Activated gamma-delta T cell (primary cell): ENCODE data around the gene FBXO47.

Experiments
- DNase-seq: peaks from one replicate; lab custom pipeline; 2025; lab: John Stamatoyannopoulos, UW

FBXO47 gene

GRCh38 chr17:38905375-38905774 is 61.8 kb downstream of the FBXO47 start:
- DNase-seq, result no peak

DNA sequence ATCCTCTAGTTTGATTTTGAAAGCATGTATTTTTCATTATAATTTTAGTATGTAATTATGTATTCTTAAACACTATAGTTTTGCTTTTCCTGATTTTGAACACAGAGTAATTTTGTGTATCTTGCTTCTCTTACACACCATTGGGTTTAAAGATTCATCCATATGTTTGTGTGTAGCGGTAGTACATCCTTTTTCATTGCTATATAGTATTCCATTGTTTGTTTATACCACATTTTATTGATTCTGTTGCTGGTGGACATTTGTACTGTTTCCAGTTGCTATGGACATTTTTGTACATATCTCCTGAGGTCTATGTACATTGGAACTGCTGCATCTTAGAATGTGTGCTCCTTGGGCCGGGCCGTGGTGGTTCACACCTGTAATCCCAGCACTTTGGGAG is 62.3 kb downstream of the FBXO47 start:
- DNase-seq, result no peak

DNA sequence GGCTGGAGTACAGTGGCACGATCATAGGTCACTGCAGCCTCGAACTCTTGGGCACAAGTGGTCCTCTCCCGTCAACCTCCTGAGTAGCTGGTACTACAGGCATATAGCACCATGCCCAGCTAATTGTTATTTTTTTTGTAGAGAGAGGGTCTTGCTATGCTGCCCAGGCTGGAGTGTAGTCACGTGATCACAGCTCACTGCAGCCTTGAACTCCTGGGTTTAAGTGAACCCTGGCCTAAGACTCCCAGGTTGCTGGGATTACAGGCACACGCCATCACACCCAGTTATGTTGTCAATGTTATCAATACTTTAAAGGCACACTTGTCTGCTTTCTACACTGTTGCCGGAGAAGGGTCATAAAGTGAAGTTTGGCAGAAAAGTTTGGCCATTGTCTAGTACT is 63.8 kb downstream of the FBXO47 start:
- DNase-seq, result no peak

DNA sequence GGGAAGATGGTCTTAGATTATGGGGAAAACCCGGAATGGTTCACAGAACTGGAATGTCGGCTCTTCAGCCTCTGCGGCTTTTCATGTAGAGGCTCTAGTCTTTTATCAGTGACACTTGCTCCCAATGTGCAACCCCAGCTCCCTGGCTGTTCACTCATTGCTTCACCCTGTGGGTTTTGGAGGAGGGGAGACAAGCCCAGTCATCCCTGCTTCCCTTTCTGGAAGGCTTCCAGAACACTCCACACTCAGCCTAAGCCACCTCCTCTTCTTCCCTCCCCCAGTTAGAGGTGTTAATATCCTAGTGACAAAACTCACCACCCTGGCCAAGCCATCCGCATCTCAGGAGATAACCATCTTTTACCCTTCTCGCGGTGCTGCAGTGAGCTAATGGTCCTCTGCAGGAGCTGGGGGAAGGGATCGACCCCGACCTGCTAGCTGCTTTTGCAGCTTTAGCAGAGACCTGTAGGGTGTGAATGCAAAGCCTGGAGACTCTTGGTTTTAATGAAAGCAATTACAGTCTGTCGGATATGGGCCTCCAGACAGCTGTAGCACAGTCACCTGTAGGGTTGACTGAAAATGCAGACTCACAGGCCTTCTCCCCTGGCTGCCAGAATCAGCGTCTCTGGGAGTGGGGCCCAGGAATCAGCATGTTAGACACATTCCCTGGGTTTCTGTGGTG is 66.1 kb downstream of the FBXO47 start:
- DNase-seq, result no peak

DNA sequence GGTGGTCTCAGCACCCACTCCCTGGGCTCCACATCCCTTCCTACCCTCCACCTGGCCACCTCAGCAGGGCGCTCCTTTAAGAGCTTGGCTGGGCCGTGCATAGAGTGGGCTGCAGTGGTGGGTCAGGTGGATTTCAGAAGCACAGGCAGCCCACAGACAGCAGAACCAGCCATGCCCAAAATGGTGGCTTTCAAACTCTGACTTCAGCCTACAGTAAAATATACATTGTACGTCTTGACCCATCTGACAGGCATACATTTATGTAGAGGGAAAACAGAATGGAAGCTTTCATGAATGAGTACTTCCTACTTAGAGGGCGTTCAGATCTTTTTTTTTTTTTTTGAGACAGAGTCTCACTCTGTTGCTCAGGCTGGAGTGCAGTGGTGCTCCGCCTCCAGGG is 67.8 kb downstream of the FBXO47 start:
- no peak for DNase-seq

DNA sequence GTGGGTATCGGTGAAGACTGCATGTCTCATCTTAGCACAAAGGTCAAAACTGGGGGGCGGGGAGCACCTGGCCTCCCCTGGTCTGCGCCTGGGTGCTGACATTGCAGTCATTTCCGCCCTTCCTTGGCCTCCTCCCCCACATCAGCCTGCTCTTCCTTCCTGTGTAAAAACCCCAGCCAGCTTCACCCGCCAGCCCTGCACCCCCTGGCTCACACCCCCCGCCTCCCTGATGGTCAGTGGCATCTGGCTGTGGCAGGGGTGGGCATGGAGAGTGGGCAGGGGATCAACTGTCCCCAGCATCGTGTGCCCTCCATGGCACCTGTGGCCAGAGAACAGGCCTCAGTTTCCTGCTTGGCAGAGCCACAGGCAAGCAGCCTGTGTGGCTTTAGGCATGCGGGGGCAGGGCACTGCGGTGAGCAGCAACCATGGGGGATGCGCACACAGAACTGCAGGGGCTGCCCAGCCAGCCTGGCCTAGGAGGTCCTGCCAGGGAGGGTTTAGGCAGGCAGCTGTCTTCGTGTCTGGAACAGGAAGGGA is 68.3 kb downstream of the FBXO47 start:
- peak; percentile 58 for DNase-seq

GRCh38 chr17:38898291-38898679 is 68.9 kb downstream of the FBXO47 start:
- DNase-seq, result no peak

- no peak for DNase-seq
Observed at GRCh38 chr17:38897671-38898290, 69.4 kb downstream of the FBXO47 start.

DNA sequence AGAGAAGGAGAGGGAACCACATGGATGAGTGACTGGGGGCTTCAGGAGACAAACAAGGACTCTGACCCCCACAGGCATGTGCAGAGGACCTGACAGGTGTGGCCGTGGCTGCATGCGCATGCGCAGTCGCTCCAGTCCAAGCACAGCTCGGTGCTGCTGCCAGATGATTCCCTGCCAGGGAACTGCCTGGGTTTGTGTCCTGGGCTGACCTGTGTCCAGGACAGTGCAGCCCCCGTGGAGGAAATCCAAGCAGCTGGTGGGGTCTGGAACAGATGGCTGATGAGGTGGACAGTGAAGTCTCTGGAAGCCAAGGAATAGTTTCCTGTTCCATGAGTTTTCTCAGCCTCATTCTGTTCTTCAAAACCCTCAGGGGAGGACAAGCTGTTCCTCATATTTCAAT is 70.0 kb downstream of the FBXO47 start:
- DNase-seq, result no peak

DNA sequence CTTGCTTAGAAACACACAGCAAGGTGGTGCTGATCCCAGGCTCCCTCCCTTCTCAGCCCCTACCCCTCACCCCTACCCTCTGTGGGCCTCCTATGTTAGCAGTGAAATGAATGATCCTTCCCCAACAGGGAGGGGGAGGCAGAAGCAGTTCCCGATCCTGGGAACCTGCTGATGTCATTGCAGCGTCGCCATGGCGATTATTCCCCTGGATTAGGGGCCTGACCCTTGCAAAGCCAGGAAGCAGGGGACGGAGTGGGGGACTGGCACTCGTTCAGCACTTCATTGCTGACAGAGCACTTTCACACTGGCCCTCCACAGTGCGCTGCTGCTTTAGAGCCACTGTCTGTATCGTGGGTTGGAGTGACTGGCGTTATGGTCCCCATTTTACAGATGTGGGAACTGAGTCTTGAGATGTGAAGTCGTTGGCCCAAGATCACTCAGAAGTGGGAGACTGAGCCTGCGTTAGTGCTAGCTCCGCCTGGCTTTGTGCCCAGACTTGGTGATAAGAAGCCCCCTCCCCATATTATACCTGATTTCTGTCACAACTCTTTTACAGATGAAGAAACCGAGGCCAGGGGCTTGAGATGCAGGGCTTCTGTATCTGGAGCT is 70.8 kb downstream of the FBXO47 start:
- DNase-seq, result no peak

DNA sequence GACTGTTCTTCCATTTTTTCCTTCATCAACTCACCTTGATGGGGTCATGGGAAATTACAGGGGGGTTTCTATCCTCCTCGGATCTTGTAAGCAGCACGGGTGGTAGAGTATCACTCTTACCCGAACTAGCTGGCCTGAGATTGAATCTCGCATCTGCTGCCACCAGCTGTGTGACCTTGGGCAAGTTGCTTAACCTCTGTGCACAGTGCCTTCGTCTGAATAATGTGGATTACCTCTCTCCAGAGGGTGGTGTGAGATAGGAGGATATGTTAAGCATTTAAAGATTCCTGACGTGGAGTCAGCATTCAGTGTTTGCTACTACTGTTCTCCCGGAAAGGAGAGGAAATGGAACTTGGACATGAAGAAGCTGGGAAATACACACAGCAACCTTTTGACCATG is 72.9 kb downstream of the FBXO47 start:
- no peak for DNase-seq

DNA sequence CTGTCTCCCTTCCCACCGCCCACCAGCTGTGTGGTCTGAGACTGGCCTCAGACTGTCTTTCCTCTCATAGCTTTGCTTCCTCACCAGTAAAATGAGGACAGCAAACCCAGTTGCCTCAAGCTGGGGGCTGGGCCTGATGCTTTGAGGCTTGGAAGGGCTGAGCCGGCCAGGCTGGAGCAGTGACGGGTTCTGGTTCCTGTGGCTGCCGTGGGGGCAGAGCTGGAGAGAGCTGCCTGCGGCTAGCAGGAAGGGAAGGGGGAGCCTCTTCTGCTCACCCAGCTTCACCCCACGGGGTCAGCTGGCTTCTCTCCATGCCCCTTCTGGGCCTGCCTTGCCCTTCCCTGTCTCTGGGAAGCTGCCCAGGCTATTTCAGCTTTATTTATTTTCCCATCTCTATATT is 73.6 kb downstream of the FBXO47 start:
- peak; percentile 38 for DNase-seq

DNA sequence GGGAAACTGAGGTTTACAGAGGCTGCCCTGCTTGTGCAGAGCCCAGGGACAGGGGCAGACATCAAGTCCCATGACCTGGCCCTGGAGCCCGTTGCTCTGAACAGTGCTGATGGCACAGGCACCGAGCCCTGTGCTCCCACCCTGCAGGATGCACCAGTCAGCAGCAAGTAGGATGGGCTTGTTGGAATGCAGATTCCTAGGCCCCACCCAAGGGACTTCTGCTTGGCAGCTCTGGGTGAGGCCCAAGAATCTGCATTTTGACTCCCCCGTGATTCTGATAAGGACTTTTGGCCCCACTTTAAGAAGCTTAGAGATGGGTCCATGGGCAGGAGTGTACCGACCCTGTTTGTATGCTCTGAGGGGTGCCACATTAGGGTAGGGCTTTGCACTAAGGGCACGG is 74.1 kb downstream of the FBXO47 start:
- DNase-seq, result no peak

DNA sequence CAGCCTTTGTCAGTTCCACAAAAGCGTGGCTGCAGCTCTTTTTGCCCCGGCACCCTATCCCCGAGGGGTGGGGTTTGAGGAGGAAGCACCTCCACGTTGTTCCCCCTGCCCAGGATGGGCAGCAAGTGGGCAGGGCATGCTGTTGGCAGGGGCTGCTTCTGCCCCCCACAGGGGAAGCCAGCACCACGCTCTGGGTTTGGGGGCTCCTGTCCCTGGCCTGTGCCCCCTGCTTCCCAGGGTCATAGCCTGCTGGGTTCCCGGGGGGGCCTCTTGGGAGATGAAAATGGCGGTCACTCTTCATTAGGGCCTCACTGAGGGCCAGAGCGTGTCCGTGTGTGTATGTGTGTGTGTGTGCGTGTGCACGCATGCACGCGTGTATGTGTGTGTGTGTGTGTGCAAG is 74.6 kb downstream of the FBXO47 start:
- no peak for DNase-seq

- DNase-seq, result no peak
Observed at GRCh38 chr17:38892083-38892482, 75.1 kb downstream of the FBXO47 start.

- no peak for DNase-seq
Observed at GRCh38 chr17:38891441-38891840, 75.8 kb downstream of the FBXO47 start.

DNA sequence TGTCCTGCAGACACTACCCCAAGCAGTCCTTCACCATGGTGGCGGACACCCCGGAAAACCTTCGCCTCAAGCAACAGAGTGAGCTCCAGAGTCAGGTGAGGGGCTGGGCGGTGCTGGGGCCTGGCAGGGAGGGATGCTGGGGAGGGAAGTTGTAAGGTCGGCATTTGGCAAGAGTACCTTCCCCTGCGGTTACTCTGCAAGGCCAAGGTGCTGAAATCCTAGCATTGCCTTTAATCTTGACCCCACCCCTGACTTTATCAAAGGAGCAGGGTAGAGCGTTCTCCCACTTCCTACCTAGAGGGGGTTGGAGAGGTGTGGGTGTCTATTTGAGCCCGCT is 76.8 kb downstream of the FBXO47 start:
- no peak for DNase-seq

DNA sequence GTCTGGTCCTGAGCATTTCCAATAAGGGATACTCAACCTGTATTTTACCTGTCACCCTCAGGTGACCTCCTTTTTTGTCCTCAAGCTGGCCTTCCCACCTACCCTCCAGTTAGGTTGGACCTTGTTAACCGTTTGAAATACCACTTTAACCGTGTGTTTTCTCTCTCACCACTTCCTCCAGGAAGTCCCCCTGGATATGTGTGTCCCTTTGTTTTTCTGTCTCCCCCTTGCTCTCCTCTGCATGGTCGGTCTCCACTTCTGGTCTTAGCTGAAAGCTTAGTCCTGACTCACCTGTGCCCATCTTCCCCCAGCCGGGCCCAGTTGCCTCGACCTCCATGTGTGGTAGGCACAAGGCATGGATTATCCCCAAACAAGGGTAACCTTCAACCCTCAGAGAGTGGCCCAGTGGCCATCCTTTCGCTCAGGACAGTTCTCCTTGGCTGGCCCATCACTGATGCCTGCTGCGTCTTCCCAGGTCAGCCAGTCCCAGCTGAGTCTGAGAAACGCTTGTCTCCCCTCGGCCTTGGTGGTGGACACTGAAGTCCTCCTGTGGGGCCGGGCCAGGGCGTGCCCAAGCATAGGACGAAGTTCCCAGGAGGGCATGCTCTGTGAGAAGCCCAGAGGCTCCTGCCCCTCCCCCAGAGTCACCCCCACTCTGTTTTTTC is 77.3 kb downstream of the FBXO47 start:
- no peak for DNase-seq

- DNase-seq, result no peak
Observed at GRCh38 chr17:38888842-38889241, 78.4 kb downstream of the FBXO47 start.

DNA sequence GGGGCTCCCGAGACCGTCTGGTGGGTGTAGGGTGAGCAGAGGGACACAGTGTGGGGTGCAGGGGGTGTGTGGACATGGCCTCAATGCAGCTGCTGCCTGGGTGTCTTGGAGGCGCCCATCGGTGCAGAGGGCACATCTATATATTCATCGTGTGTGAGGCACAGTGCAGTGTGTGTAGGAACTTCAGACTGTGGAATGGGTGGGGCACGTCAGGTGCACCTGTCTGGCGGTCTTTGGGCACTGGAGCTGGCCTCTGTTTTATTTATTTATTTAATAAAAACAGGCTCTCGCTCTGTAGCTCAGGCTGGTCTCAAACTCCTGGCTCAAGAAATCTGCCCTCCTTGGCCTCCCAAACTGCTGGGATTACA is 80.6 kb downstream of the FBXO47 start:
- no peak for DNase-seq
